GM12878 (cell line): ENCODE measurements around the gene EEF1G. TPM values are rescaled to one million over a fixed set of nuclear protein-coding genes. Genes with fewer than 3 reads are reported as not detected.

Experiments
- BCLAF1 ChIP-seq: fragments of 450-650 bp; IDR thresholded peaks from 2 replicates; pipeline ENCODE4 v1.6.1; 2017; ENCODE audit warnings: antibody characterized with exemption, mild to moderate bottlenecking, moderate library complexity
- FOXM1 ChIP-seq: IDR thresholded peaks from 2 replicates; pipeline ENCODE4 v1.6.1; 2012; ENCODE audit warnings: low read depth, mild to moderate bottlenecking, inconsistent platforms, low read length, moderate library complexity
- HSF1 ChIP-seq: fragments of 150-350 bp; IDR thresholded peaks from 2 replicates; pipeline ENCODE4 v1.6.1; 2014; ENCODE audit warnings: mild to moderate bottlenecking, low read depth, low read length
- IKZF1 ChIP-seq: fragments of 450-650 bp; conservative IDR thresholded peaks from 2 replicates; pipeline ENCODE4 v1.6.1; 2017; ENCODE audit warnings: antibody characterized with exemption, mild to moderate bottlenecking
- NR2C1 ChIP-seq: fragments of 450-650 bp; IDR thresholded peaks from 2 replicates; pipeline ENCODE4 v1.6.1; 2017; ENCODE audit warnings: antibody characterized with exemption, mild to moderate bottlenecking, moderate library complexity
- NR2F1 ChIP-seq: fragments of 450-650 bp; conservative IDR thresholded peaks from 2 replicates; pipeline ENCODE4 v1.6.1; 2017; ENCODE audit warnings: mild to moderate bottlenecking
- PKNOX1 ChIP-seq: fragments of 450-650 bp; IDR thresholded peaks from 2 replicates; pipeline ENCODE4 v1.6.1; 2016; ENCODE audit warnings: mild to moderate bottlenecking
- PRDM15 ChIP-seq: fragments of 450-650 bp; formaldehyde crosslinking; IDR thresholded peaks from 2 replicates; pipeline ENCODE4 v1.4.0; 2020; ENCODE audit warnings: mild to moderate bottlenecking, moderate library complexity
- RB1 ChIP-seq: fragments of 450-650 bp; formaldehyde crosslinking; IDR thresholded peaks from 2 replicates; pipeline ENCODE4 v1.6.1; 2017; ENCODE audit warnings: mild to moderate bottlenecking, borderline replicate concordance
- RBBP5 ChIP-seq: fragments of 200-600 bp; sonication (generic); conservative IDR thresholded peaks from 2 replicates; pipeline ENCODE4 v1.6.1; 2016
- RELB ChIP-seq: fragments of 450-650 bp; IDR thresholded peaks from 2 replicates; pipeline ENCODE4 v1.6.1; 2017; ENCODE audit warnings: low read depth, mild to moderate bottlenecking, moderate library complexity
- SMARCA5 ChIP-seq: fragments of 450-650 bp; IDR thresholded peaks from 2 replicates; pipeline ENCODE4 v1.6.1; 2017; ENCODE audit warnings: mild to moderate bottlenecking
- SP1 ChIP-seq: IDR thresholded peaks from one replicate; pipeline ENCODE4 v1.6.1; 2011; ENCODE audit warnings: low read depth, low read length
- ZNF592 ChIP-seq: fragments of 450-650 bp; IDR thresholded peaks from 2 replicates; pipeline ENCODE4 v1.6.1; 2017; ENCODE audit warnings: mild to moderate bottlenecking, moderate library complexity
- polyA plus RNA-seq, 11 experiments: library from polyadenylated mRNA; depleted of rRNA in 4 of 11; unstranded in 6 of 11; stranded (reverse) in 5 of 11; fragments of >200 nt; fragmentation: Nextera tagmentation in 4 of 11; fragmentation: Illumina TruSeq in 1 of 11; extraction: Ambion mirVana in 4 of 11; extraction: Trizol in 1 of 11; gene quantifications; 1 replicate in 1 of 11; 2 replicates in 10 of 11; pipeline versions ENCODE4 v1.2.1 to v1.2.3, GENCODE V29; 2011 to 2016; ENCODE audit warnings: inconsistent platforms in 2 of 11, missing spikeins in 2 of 11, low read depth in 1 of 11
- total RNA-seq, 4 experiments: library from RNA; depleted of rRNA in 3 of 4; stranded (reverse); fragments of >200 nt in 3 of 4; fragmentation: Illumina TruSeq in 1 of 4; extraction: Trizol in 1 of 4; gene quantifications; 2 replicates each; pipeline versions ENCODE4 v1.2.1 to v1.2.3, GENCODE V29; 2013 to 2021

EEF1G gene
- total and polyA plus RNA-seq, 10 of the 15 experiments (the other 5 are each of a cell fraction or from before 2014, with no cell fraction given) = 850 to 2,739 (median 2,277) TPM

- TF ChIP-seq RBBP5 (no peak), BCLAF1 (no peak), NR2F1 (peak; percentile 33; the same call in 1 of the 2 replicates), FOXM1 (peak; percentile 72), NR2C1 (no peak), ZNF592 (no peak), IKZF1 (peak; percentile 74), PRDM15 (CRISPR knock-in tag) (no peak), SP1 (peak; percentile 69), SMARCA5 (no peak), PKNOX1 (0 out of 2 replicates have a peak, but pooled peaks have one; percentile 22), RB1 (no peak), RELB (peak; percentile 91), HSF1 (no peak)
Observed at GRCh38 chr11:62555464-62556107, 18.1 kb downstream of the EEF1G start (continued).
